GM12872 (cell line): Measurements from ENCODE around the gene PRRG3.

Experiments used
- CTCF ChIP-seq: IDR thresholded peaks from 3 replicates; pipeline ENCODE4 v1.5.1; 2011; ENCODE audit warnings: low read depth, mild to moderate bottlenecking, low read length, moderate library complexity; ENCODE audit not compliant: insufficient read depth

Gene PRRG3

GRCh38 chrX:151722241-151722846, 27.1 kb downstream of the PRRG3 start:
- no peak for TF ChIP-seq CTCF

GRCh38 chrX:151723156-151723760, 28.0 kb downstream of the PRRG3 start:
- TF ChIP-seq CTCF = no peak

- no peak for TF ChIP-seq CTCF
Measured at GRCh38 chrX:151724563-151725337, 29.5 kb downstream of the PRRG3 start.

GRCh38 chrX:151725338-151725614, 30.0 kb downstream of the PRRG3 start:
- TF ChIP-seq CTCF = no peak

GRCh38 chrX:151726751-151727150, 31.5 kb downstream of the PRRG3 start:
- no peak for TF ChIP-seq CTCF

GRCh38 chrX:151727346-151727745, 32.1 kb downstream of the PRRG3 start:
- TF ChIP-seq CTCF = no peak

GRCh38 chrX:151729056-151729725, 33.9 kb downstream of the PRRG3 start:
- TF ChIP-seq CTCF = no peak
